CD4-positive, alpha-beta T cell (primary cell): ENCODE data around the gene MSANTD1. TPM values are rescaled to one million over a fixed set of nuclear protein-coding genes. Genes with fewer than 3 reads are reported as not detected.

Experiments used
- ATAC-seq: fragments of 200-7000 bp; cut with Tn5 transposase; one replicate; pipeline ENCODE4 v1.10.0; 2022; ENCODE audit warnings: mild to moderate bottlenecking; ENCODE audit not compliant: poor library complexity
- CTCF ChIA-PET: fragments of 350-600 bp; sonication (Branson Sonifier 250); formaldehyde crosslinking; loops from one replicate; lab custom pipeline; 2021; ENCODE audit warnings: antibody characterized with exemption, inconsistent platforms; lab: Charles Lee
- POLR2A ChIA-PET: fragments of 350-600 bp; sonication (Branson Sonifier 250); formaldehyde crosslinking; loops from one replicate; lab custom pipeline; 2021; ENCODE audit warnings: antibody characterized with exemption, inconsistent platforms; lab: Charles Lee
- DNase-seq, 14 experiments: peaks; one replicate each; pipeline ENCODE4 v3.0.0-alpha.2; 2013 to 2020; ENCODE audit warnings: mixed read lengths in 2 of 14
- H3K27ac ChIP-seq, 2 donors: one replicate each; pipeline versions ENCODE4 v1.5.1 to v1.7.0; 2013; ENCODE audit warnings: low read length in 2 of 2, low read depth in 1 of 2, mild to moderate bottlenecking in 1 of 2
- H3K27me3 ChIP-seq, 2 experiments: 1 replicate in 1 of 2; 2 replicates in 1 of 2; pipeline versions ENCODE4 v1.6.1 to v1.7.0; 2013; ENCODE audit warnings: low read length in 2 of 2, control low read depth in 1 of 2, mild to moderate bottlenecking in 1 of 2, moderate library complexity in 1 of 2; ENCODE audit not compliant: insufficient read depth in 2 of 2, control insufficient read depth in 1 of 2
- H3K36me3 ChIP-seq: one replicate; pipeline ENCODE4 v1.6.1; 2013; ENCODE audit warnings: low read length, control low read depth; ENCODE audit not compliant: insufficient read depth
- H3K4me1 ChIP-seq: one replicate; pipeline ENCODE4 v1.6.1; 2013; ENCODE audit warnings: low read length, control low read depth; ENCODE audit not compliant: insufficient read depth
- H3K4me3 ChIP-seq: one replicate; pipeline ENCODE4 v1.5.1; 2013; ENCODE audit warnings: mild to moderate bottlenecking, low read length, moderate library complexity
- H3K9me3 ChIP-seq, 2 experiments: 1 replicate in 1 of 2; 2 replicates in 1 of 2; pipeline versions ENCODE4 v1.6.1 to v1.7.0; 2013; ENCODE audit warnings: low read length in 2 of 2, mild to moderate bottlenecking in 2 of 2, control low read depth in 1 of 2, moderate library complexity in 1 of 2; ENCODE audit not compliant: control insufficient read depth in 1 of 2, insufficient read depth in 1 of 2
- H3K27ac Mint-ChIP-seq: one replicate; pipeline ENCODE4 v1.8.0; 2020; ENCODE audit warnings: mixed read lengths
- H3K27me3 Mint-ChIP-seq: one replicate; pipeline ENCODE4 v1.8.0; 2021; ENCODE audit warnings: mixed read lengths
- H3K36me3 Mint-ChIP-seq: one replicate; pipeline ENCODE4 v1.8.0; 2021; ENCODE audit warnings: low read depth, mixed read lengths
- H3K4me1 Mint-ChIP-seq: one replicate; pipeline ENCODE4 v1.8.0; 2021; ENCODE audit warnings: low read depth, mixed read lengths
- H3K4me3 Mint-ChIP-seq: one replicate; pipeline ENCODE4 v1.8.0; 2020; ENCODE audit warnings: mild to moderate bottlenecking, mixed read lengths
- H3K9me3 Mint-ChIP-seq: one replicate; pipeline ENCODE4 v1.8.0; 2020; ENCODE audit warnings: mixed read lengths
- CTCF ChIP-seq: fragments of 200-600 bp; IDR thresholded peaks from one replicate; pipeline ENCODE4 v1.8.0; 2022; ENCODE audit warnings: antibody characterized with exemption, mild to moderate bottlenecking
- intact Hi-C, 2 experiments: fragments of 100-400 bp; cut with DNase I in 1 of 2; cut with micrococcal nuclease in 1 of 2; formaldehyde crosslinking; loops; one replicate each; pipeline versions ENCODE4 v1.15.1 to v1.9.0; 2023 to 2025; cut with DNase I, micrococcal nuclease
- total RNA-seq, 174 experiments: library from RNA in 2 of 174; stranded (reverse) in 2 of 174; gene quantifications; one replicate each; pipeline ENCODE4 v1.2.3 and lab custom pipeline; 2021 to 2026

MSANTD1 gene
- total RNA-seq, 2 experiments from 2014 or later: 0.67 to 0.74 TPM

GRCh38 chr4:3235030-3235345, 14.0 kb upstream of the MSANTD1 start:
- H3K36me3 ChIP-seq: peaks cover 84% of the 10 kb centered on the region
- H3K9me3 Mint-ChIP-seq: no peaks in the 10 kb centered on the region
- H3K4me1 Mint-ChIP-seq: no peaks in the 10 kb centered on the region
- no peak for DNase-seq
- no peak overlapping the region for H3K27ac Mint-ChIP-seq
- no peaks in the 10 kb centered on the region for H3K4me1 ChIP-seq
- no peaks in the 10 kb centered on the region for H3K9me3 ChIP-seq
- CTCF ChIA-PET: no interaction called here
- no peak overlapping the region for H3K27ac ChIP-seq
- no peaks in the 10 kb centered on the region for H3K27me3 ChIP-seq
- intact Hi-C loops: no loop called here
- ATAC-seq: no peak
- H3K36me3 Mint-ChIP-seq: peaks cover 82% of the 10 kb centered on the region
- POLR2A ChIA-PET: no interaction called here
- no peak overlapping the region for H3K4me3 ChIP-seq
- H3K4me3 Mint-ChIP-seq: no peak overlapping the region
- TF ChIP-seq CTCF: no peak
- no peaks in the 10 kb centered on the region for H3K27me3 Mint-ChIP-seq

GRCh38 chr4:3235581-3235980, 13.4 kb upstream of the MSANTD1 start:
- no peaks in the 10 kb centered on the region for H3K27me3 ChIP-seq
- H3K9me3 Mint-ChIP-seq: no peaks in the 10 kb centered on the region
- H3K4me3 Mint-ChIP-seq: no peak overlapping the region
- no peak overlapping the region for H3K27ac ChIP-seq
- no peaks in the 10 kb centered on the region for H3K9me3 ChIP-seq
- no peak overlapping the region for H3K4me3 ChIP-seq
- H3K36me3 Mint-ChIP-seq: peaks cover 79% of the 10 kb centered on the region
- H3K27me3 Mint-ChIP-seq: no peaks in the 10 kb centered on the region
- no peaks in the 10 kb centered on the region for H3K4me1 Mint-ChIP-seq
- intact Hi-C loops: no loop called here
- TF ChIP-seq CTCF: no peak
- no peak for ATAC-seq
- no peak overlapping the region for H3K27ac Mint-ChIP-seq
- no peak for DNase-seq
- ChIA-PET POLR2A (no interaction called here), CTCF (no interaction called here)
- H3K36me3 ChIP-seq: peaks cover 82% of the 10 kb centered on the region
- no peaks in the 10 kb centered on the region for H3K4me1 ChIP-seq

- intact Hi-C loops: no loop called here
- ChIA-PET CTCF (no interaction called here), POLR2A (no interaction called here)
- Mint-ChIP-seq H3K9me3 (no peaks in the 10 kb centered on the region), H3K27me3 (no peaks in the 10 kb centered on the region), H3K36me3 (peaks cover 75% of the 10 kb centered on the region), H3K4me3 (no peak overlapping the region), H3K27ac (no peak overlapping the region), H3K4me1 (no peaks in the 10 kb centered on the region)
- DNase-seq (no peak), ATAC-seq (no peak)
- Histone ChIP-seq H3K4me3 (no peak overlapping the region), H3K4me1 (no peaks in the 10 kb centered on the region), H3K27me3 (no peaks in the 10 kb centered on the region), H3K9me3 (no peaks in the 10 kb centered on the region), H3K36me3 (peaks cover 76% of the 10 kb centered on the region), H3K27ac (no peak overlapping the region)
- TF ChIP-seq CTCF: no peak
These were observed 12.6 kb upstream of the MSANTD1 start for GRCh38 chr4:3236326-3236878.
